Endothelial cell of umbilical vein (primary cell): ENCODE data around the gene HSPBAP1. TPM values are rescaled to one million over a fixed set of nuclear protein-coding genes. Genes with fewer than 3 reads are reported as not detected.

ENCODE experiments used
- BruUV-seq: library from RNA; stranded (reverse); fragments of 400-500 nt; replicated peaks from 2 replicates; lab custom pipeline; 2021; lab: Mats Ljungman, UMichigan
- CTCF ChIA-PET: fragments of 300-600, 350-600 bp; sonication (Branson Sonifier 250); formaldehyde crosslinking; loops from one replicate; lab custom pipeline; 2021; ENCODE audit warnings: antibody characterized with exemption, inconsistent platforms; lab: Charles Lee
- POLR2A ChIA-PET: fragments of 300-600, 350-600 bp; sonication (Branson Sonifier 250); formaldehyde crosslinking; loops from one replicate; lab custom pipeline; 2021; ENCODE audit warnings: antibody characterized with exemption, inconsistent platforms; lab: Charles Lee
- DNase-seq: peaks from one replicate; pipeline ENCODE4 v3.0.0-alpha.2; 2011; ENCODE audit warnings: low read depth, low spot score
- FAIRE-seq: peaks from 2 replicates; lab custom pipeline; 2011; peaks lifted over from hg19 to GRCh38; lab: Jason Lieb, UNC
- H2AFZ ChIP-seq: 2 replicates; pipeline ENCODE4 v1.6.0; 2012; ENCODE audit warnings: low read depth, low read length, control low read depth, inconsistent platforms
- H3K27ac ChIP-seq: 2 replicates; pipeline ENCODE4 v1.5.1; 2011; ENCODE audit warnings: low read depth, mild to moderate bottlenecking, control low read depth, low read length, moderate library complexity; ENCODE audit not compliant: insufficient read depth
- H3K27me3 ChIP-seq, 2 experiments: 2 replicates each; pipeline versions ENCODE4 v1.6.0 to v1.6.1; 2011; ENCODE audit warnings: low read length in 2 of 2, mixed read lengths in 1 of 2; ENCODE audit not compliant: control insufficient read depth in 2 of 2, insufficient read depth in 2 of 2
- H3K36me3 ChIP-seq, 2 experiments: 2 replicates in 1 of 2; 3 replicates in 1 of 2; pipeline ENCODE4 v1.5.1; 2011; ENCODE audit warnings: low read length in 2 of 2, mild to moderate bottlenecking in 1 of 2, moderate library complexity in 1 of 2; ENCODE audit not compliant: control insufficient read depth in 2 of 2, insufficient read depth in 2 of 2; ENCODE audit errors: extremely low read depth in 1 of 2
- H3K4me1 ChIP-seq: 3 replicates; pipeline ENCODE4 v1.5.1; 2011; ENCODE audit warnings: mild to moderate bottlenecking, low read length; ENCODE audit not compliant: control insufficient read depth, insufficient read depth; ENCODE audit errors: extremely low read depth
- H3K4me2 ChIP-seq: 2 replicates; pipeline ENCODE4 v1.6.1; 2011; ENCODE audit warnings: low read length, control low read depth, mixed read lengths; ENCODE audit not compliant: insufficient read depth
- H3K4me3 ChIP-seq, 3 experiments: fragments of 200-600 bp in 1 of 3; sonication (generic), shearing (Covaris generic) in 1 of 3; replicated peaks in 1 of 3; 2 replicates each; pipeline ENCODE4 v1.5.1; 2011 to 2016; ENCODE audit warnings: control low read depth in 3 of 3, low read length in 3 of 3, mild to moderate bottlenecking in 2 of 3, inconsistent platforms in 1 of 3, low read depth in 1 of 3, moderate library complexity in 1 of 3; ENCODE audit not compliant: insufficient read depth in 1 of 3
- H3K79me2 ChIP-seq: 2 replicates; pipeline ENCODE4 v1.6.0; 2012; ENCODE audit warnings: low read length, inconsistent platforms; ENCODE audit not compliant: control insufficient read depth, insufficient read depth
- H3K9ac ChIP-seq: replicated peaks from 2 replicates; pipeline ENCODE3; 2011; ENCODE audit warnings: low read length, control low read depth; ENCODE audit not compliant: insufficient read depth; ENCODE audit errors: extremely low read depth
- H3K9me1 ChIP-seq: replicated peaks from 3 replicates; pipeline ENCODE4 v1.6.0; 2011; ENCODE audit warnings: mild to moderate bottlenecking, low read length; ENCODE audit not compliant: control insufficient read depth, insufficient read depth; ENCODE audit errors: extremely low read depth
- H3K9me3 ChIP-seq: replicated peaks from 2 replicates; pipeline ENCODE4 v1.5.1; 2012; ENCODE audit warnings: low read length, inconsistent platforms; ENCODE audit not compliant: control insufficient read depth, insufficient read depth
- H4K20me1 ChIP-seq: replicated peaks from 2 replicates; pipeline ENCODE3; 2011; ENCODE audit warnings: mild to moderate bottlenecking, low read length; ENCODE audit not compliant: control insufficient read depth, insufficient read depth; ENCODE audit errors: extremely low read depth
- EZH2 ChIP-seq: IDR thresholded peaks from 2 replicates; pipeline ENCODE4 v1.6.1; 2012; ENCODE audit warnings: borderline replicate concordance, low read depth, mild to moderate bottlenecking, moderate library complexity, low read length, inconsistent platforms; ENCODE audit not compliant: severe bottlenecking
- FOS ChIP-seq: IDR thresholded peaks from 2 replicates; pipeline ENCODE4 v1.6.1; 2011; ENCODE audit warnings: mild to moderate bottlenecking, low read length, moderate library complexity, borderline replicate concordance; ENCODE audit not compliant: insufficient read depth
- GATA2 ChIP-seq: IDR thresholded peaks from 2 replicates; pipeline ENCODE4 v1.7.0; 2011; ENCODE audit warnings: low read depth, mild to moderate bottlenecking, moderate library complexity, mixed read lengths, low read length; ENCODE audit not compliant: insufficient read length, insufficient read depth
- JUN ChIP-seq: IDR thresholded peaks from 2 replicates; pipeline ENCODE4 v1.6.1; 2011; ENCODE audit warnings: borderline replicate concordance, low read depth; ENCODE audit not compliant: insufficient read length, insufficient read depth
- MYC ChIP-seq: IDR thresholded peaks from one replicate; pipeline ENCODE4 v1.6.1; 2011; ENCODE audit warnings: mild to moderate bottlenecking, low read depth, low read length
- POLR2A ChIP-seq: IDR thresholded peaks from 2 replicates; pipeline ENCODE4 v1.6.1; 2012; ENCODE audit warnings: low read depth, mild to moderate bottlenecking, control low read depth, low read length
- POLR2AphosphoS5 ChIP-seq: IDR thresholded peaks from 2 replicates; pipeline ENCODE4 v1.6.1; 2012; ENCODE audit warnings: low read depth, mild to moderate bottlenecking, control low read depth, low read length, moderate library complexity; ENCODE audit not compliant: insufficient read depth
- dilution Hi-C: fragments of 300-500 bp; cut with MboI; formaldehyde crosslinking; loops from one replicate; pipeline ENCODE4 v1.15.0; 2019; ENCODE audit warnings: low sequenced_read_pairs; ENCODE audit not compliant: extremely low pct_ligation_motif_present
- intact Hi-C: fragments of 100-400 bp; cut with micrococcal nuclease; formaldehyde crosslinking; loops from one replicate; pipeline ENCODE4 v1.10.0; 2022
- polyA plus RNA-seq, 4 experiments: library from polyadenylated mRNA; depleted of rRNA in 3 of 4; stranded (reverse) in 3 of 4; unstranded in 1 of 4; fragments of >200 nt; gene quantifications; 2 replicates each; pipeline versions ENCODE4 v1.2.1 to v1.2.3, GENCODE V29; 2011 to 2012; ENCODE audit warnings: missing spikeins in 1 of 4
- total RNA-seq: library from RNA; stranded (reverse); gene quantifications from 2 replicates; pipeline ENCODE4 v1.2.3, GENCODE V29; 2021
- TF ChIP-seq, protein P1 (sequence below), 2 donors: IDR thresholded peaks; 1 replicate in 1 of 2; 2 replicates in 1 of 2; pipeline ENCODE4 v1.5.1; 2011; ENCODE audit warnings: low read length in 2 of 2, mild to moderate bottlenecking in 2 of 2, moderate library complexity in 2 of 2, control low read depth in 1 of 2, inconsistent platforms in 1 of 2, low read depth in 1 of 2; ENCODE audit not compliant: insufficient read depth in 1 of 2; ENCODE audit errors: extremely low read depth in 1 of 2
- TF ChIP-seq, protein P2 (sequence below): IDR thresholded peaks from 2 replicates; pipeline ENCODE4 v1.6.1; 2011; ENCODE audit not compliant: insufficient read depth, insufficient read length

HSPBAP1 gene
- total and polyA plus RNA-seq, 2 donors (not counting 3 experiments of a cell fraction or from before 2014, with no cell fraction given) = 5.3 to 10.6 TPM

DNA sequence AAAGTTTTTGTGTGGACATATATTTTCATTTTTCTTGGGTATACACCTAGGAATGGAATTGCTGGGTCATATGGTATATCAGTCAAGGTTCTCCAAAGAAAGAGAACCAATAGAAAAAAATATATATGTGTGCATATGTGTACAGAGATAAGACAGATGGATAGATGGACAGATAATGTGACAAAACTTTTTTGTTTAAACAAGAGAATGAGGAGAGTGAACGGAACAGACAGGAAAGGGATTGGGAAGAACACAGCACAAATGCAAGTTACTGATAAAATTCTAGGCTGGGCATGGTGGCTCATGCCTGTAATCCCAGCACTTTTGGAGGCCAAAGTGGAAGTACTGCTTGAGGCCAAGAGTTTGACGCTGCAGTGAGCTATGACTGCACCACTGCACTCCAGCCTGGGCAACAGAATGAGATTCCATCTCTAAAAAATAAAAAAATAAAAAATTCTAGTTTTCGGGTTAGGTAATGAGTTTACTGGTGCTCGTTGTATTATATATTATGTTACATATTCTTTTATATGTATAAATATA, 50.0 kb downstream of the HSPBAP1 start:
- H3K79me2 ChIP-seq = no peaks in the 10 kb centered on the region
- H3K9me3 ChIP-seq = no peaks in the 10 kb centered on the region
- H3K27me3 ChIP-seq = no peaks in the 10 kb centered on the region
- H3K4me1 ChIP-seq = no peaks in the 10 kb centered on the region
- no peak overlapping the region for H3K27ac ChIP-seq
- H3K36me3 ChIP-seq = peaks cover 0 to 2% of the 10 kb centered on the region in 2 experiments
- CTCF ChIA-PET = interaction anchor here (1.2 to 3.6 kb wide), 3 partner anchors 12 to 84 kb away, joined by 3 to 28 read pairs (median 4); no protein-coding TSS in a partner anchor
- H3K4me3 ChIP-seq = no peak overlapping the region
- intact Hi-C loops (no loop called here), dilution Hi-C loops (no loop called here)
- TF ChIP-seq POLR2A (no peak), GATA2 (no peak), POLR2AphosphoS5 (no peak), MYC (no peak), EZH2 (no peak), JUN (no peak), FOS (no peak)
- TF ChIP-seq, protein P1, sequence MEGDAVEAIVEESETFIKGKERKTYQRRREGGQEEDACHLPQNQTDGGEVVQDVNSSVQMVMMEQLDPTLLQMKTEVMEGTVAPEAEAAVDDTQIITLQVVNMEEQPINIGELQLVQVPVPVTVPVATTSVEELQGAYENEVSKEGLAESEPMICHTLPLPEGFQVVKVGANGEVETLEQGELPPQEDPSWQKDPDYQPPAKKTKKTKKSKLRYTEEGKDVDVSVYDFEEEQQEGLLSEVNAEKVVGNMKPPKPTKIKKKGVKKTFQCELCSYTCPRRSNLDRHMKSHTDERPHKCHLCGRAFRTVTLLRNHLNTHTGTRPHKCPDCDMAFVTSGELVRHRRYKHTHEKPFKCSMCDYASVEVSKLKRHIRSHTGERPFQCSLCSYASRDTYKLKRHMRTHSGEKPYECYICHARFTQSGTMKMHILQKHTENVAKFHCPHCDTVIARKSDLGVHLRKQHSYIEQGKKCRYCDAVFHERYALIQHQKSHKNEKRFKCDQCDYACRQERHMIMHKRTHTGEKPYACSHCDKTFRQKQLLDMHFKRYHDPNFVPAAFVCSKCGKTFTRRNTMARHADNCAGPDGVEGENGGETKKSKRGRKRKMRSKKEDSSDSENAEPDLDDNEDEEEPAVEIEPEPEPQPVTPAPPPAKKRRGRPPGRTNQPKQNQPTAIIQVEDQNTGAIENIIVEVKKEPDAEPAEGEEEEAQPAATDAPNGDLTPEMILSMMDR (IDR thresholded peaks at IDR 0.05; ENCODE audit: extremely low read depth in 1 of 2, insufficient read depth in 1 of 2, low read depth in 1 of 2, low read length in 2 of 2) = no peak
- TF ChIP-seq, protein P2, sequence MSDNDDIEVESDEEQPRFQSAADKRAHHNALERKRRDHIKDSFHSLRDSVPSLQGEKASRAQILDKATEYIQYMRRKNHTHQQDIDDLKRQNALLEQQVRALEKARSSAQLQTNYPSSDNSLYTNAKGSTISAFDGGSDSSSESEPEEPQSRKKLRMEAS = no peak
- H2AFZ ChIP-seq = no peak overlapping the region
- POLR2A ChIA-PET = no interaction called here
- H3K9me1 ChIP-seq = no peaks in the 10 kb centered on the region
- no TSS peak for BruUV-seq
- H3K9ac ChIP-seq = no peak overlapping the region
- DNase-seq = no peak
- H4K20me1 ChIP-seq = no peaks in the 10 kb centered on the region
- no peak for FAIRE-seq
- no peak overlapping the region for H3K4me2 ChIP-seq
